Activated CD4-positive, alpha-beta T cell treated with anti-CD3 and anti-CD28 coated beads, Interleukin-2, Interleukin-4, amounts not matched to agents 100 ng/mL and 50 ng/mL, durations not matched to agents 16 hours and 8 hours (primary cell): Measurements from ENCODE around the gene TTBK2.
"Not testable (repeated sequence)": the region's sequence is repeated elsewhere in the genome, so short reads cannot be mapped to it uniquely, and the experiment has no call there.

Experiments used
- DNase-seq: peaks from one replicate; pipeline ENCODE4 v3.0.0-alpha.2; 2020; ENCODE audit warnings: low spot score

TTBK2 gene

GRCh38 chr15:42908538-42908937 is 12.0 kb downstream of the TTBK2 start:
- DNase-seq = no peak

GRCh38 chr15:42903388-42904324 is 16.9 kb downstream of the TTBK2 start:
- no peak for DNase-seq

- DNase-seq = not testable (repeated sequence)
These were observed 26.7 kb downstream of the TTBK2 start for GRCh38 chr15:42893911-42894310.

- DNase-seq = no peak
These were observed 29.0 kb downstream of the TTBK2 start for GRCh38 chr15:42891569-42891968.

DNA sequence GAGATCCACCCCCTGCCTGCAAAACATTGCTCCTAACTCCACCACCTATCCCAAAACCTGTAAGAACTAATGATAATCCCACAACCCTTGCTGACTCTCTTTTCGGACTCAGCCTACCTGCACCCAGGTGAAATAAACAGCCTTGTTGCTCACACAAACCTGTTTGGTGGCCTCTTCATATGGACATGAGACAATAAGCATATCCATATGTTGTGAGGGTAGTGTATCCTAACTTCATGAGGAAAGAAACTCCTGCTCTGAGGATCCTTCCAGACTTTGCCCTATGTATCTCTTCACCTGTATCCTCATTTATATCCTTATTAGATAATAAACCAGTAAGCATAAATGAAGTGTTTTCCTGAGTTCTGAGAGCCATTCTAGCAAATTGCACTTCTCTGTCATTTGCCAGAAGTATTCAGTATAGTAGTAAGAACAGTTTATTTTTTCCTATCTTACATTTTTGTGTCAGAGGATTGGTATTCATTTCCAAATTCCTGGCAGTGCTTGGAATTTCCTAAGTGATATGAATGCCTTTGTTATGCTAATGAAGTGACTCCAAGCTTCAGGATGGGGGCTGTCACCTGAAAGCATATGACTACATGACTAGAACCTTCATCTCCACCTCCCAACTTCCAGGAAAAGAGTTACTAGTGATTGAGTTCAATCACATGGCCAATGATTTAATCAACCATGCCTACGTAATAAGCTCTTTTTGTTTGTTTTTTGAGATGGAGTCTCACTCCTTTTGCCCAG is 30.2 kb downstream of the TTBK2 start:
- no peak for DNase-seq

GRCh38 chr15:42887384-42887783 is 33.2 kb downstream of the TTBK2 start:
- not testable (repeated sequence) for DNase-seq

DNA sequence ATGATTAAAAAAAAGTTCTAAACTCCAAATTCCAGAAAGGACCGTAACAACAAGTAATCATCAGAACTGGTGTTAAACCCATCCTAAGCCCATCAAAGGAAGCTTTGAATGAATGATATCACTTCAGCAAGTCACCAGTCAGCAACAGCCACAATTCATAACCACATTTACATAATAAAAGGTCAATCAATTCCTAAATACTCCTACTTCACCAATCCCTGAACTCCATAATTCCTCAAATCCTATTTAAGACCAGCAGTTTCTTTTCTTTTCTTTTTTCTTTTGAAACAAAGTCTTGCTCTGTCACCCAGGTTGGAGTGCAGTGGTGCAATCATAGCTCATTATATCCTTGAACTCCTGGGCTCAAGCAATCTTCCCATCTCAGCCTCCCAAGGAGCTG is 40.5 kb downstream of the TTBK2 start:
- no peak for DNase-seq

- DNase-seq = no peak
These were observed 41.1 kb downstream of the TTBK2 start for GRCh38 chr15:42879443-42879842.

GRCh38 chr15:42876224-42876623 is 44.4 kb downstream of the TTBK2 start:
- DNase-seq = no peak

DNA sequence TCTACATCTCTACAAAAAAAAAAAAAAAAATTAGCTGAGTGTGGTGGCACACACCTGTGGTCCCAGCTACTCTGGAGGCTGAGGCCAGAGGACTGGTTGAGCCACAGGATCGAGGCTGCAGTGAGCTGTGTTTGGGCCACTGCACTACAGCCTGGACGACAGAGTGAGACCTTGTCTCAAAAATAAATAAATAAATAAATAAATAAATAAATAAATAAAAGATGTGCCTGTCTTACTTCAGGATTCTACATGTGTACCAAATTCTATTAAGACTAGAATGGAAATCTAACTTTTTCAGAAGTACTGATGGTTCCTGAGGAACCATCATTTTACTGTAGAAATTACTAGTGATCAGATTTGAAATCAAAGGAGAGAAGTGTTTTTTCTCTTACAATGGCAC is 51.9 kb downstream of the TTBK2 start:
- DNase-seq = no peak

DNA sequence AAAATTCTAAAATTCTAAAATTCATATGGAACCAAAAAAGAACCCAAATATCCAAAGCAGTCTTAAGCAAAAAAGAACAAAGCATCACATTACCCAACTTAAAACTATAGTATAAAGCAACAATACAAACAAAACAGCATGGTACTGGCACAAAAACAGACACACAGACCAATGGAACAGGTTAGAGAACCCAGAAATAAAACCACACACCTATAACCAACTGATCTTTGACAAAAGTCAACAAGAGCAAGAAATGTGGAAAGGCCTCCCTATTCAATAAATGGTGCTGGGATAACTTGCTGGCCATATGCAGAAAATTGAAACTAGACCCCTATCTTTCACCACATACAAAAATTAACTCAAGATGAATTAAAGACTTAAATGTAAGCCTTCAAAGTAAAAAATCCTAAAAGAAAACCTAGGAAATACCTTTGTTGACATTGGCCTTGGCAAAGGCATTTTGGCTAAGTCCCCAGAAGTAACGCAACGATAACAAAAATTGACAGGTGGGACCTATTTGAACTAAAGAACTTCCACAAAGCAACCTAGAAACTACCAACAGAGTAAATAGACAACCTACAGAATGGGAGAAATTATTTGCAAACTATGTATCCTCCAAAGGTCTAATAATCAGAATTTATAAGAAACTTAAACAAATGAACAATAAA is 56.9 kb downstream of the TTBK2 start:
- no peak for DNase-seq

DNA sequence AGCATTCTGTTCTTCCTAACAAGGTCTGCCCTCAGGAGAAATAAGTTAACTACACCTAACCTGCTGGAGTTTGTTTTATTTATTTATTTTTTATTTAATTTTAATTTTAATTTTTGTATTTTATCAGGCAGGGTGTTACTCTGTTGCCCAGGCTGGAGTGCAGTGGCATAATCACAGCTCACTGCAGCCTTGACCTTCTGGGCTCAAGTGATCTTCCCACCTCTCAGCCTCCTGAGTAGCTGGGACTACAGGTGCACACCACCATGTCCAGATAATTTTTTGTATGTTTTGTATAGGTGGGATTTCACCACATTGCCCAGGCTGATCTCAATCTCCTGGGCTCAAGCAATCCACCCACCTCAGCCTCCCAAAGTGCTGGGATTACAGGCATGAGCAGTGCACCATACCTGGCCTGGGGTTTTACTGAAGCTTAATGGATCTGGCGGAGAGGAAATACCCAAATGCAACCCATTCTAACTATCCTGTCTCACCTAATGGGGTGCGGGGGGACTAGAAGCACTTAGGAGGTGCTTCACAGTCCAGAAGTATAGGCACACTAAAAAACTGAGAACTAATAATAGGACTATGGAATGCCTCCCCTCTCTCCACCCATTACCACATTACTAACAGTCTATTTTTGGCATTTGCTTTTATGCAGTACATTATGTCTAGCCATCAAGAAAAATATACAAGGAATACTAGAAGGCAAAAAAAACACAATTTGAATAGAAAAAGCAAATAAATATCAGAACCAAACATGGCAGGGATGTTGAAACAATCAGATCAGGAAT is 61.4 kb downstream of the TTBK2 start:
- DNase-seq = no peak

DNA sequence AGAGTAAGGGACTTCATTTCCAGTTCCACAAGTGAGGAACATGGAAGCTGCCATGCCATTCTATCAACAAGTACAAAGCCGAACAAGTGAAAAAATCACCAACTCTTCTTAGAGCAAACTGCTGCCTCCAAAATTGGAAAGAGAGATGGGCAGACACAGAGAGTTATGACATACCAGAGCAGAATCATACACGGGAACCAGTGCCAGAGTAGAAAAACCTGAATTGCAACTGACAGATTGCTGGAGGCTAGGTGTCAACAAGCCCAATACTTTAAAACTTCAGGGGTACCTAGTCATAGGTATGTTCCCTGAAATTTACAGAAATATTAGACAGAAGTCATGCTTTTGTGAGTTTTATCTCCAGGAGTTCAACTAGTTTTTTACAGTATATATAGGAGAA is 62.0 kb downstream of the TTBK2 start:
- DNase-seq = no peak

DNA sequence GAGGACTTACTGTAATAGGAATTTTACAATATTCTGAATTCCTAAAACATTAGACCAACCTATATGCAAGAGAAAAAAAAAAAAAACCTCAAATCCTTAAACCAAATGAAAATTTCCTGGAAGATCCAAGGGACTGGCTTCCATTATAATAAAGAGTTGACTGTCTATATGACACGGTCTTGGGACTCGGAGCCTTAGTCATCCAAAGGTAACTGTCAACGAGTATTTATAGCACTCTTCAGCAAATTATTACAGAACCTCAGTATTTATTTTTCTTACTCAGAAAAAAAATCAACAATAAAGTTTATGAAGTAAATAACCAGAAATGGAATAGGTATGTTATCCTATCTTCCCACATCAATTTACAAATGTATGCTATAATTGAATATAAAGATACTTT is 66.0 kb downstream of the TTBK2 start:
- DNase-seq = no peak

GRCh38 chr15:42849836-42850235 is 70.7 kb downstream of the TTBK2 start:
- no peak for DNase-seq

DNA sequence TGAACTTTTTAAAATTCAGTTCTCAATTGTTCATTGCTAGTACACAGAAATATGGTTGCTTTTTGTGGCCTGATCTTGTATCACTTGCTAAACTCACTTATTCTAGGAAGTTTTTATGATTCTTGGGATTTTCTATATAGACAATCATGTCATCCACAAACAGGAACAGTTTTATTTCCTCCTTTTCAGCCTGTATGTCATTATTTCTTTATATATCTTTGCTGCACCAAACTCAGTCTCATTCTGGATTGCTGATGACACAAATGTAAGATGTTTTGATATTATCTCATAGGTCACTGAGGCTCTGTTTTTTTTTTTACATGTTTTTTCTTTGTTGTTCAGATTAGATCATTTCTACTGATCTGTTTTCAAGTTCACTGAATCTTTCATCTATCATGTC is 71.7 kb downstream of the TTBK2 start:
- no peak for DNase-seq

DNA sequence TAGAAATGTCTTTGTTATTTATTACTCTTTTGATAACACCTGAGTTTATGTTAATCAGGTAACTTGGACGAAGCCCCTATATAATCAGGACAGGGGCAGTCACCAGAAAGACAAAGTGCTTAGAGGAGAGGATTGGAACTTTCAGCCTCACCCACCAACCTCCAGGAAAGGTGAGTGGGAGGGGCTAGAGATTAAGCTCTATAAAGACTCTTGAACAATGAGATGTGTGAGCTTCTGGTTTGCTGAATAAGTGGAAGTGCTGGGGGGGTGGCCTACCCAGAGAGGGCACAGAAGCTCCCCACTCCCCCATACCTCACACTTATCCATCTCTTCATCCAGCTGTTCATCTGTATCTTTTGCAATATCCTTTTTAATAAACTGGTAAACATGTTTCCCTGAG is 73.9 kb downstream of the TTBK2 start:
- DNase-seq = no peak

DNA sequence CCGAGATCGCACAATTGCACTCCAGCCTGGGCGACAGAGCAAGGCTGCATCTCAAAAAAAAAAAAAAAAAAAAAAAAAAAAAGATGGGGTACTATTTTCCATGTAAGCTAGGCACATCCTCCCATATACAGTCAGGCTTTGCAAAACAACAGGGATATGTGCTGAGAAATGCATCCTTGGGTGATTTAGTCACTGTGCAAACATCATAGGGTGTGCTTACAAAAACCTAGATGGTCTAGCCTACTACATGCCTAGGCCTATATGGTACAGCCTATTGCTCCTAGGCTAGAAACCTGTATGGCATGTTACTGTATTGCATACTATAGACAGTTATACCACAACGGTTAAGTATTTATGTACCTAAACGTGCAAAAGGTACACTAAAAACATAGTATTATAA is 75.0 kb downstream of the TTBK2 start:
- DNase-seq = no peak

DNA sequence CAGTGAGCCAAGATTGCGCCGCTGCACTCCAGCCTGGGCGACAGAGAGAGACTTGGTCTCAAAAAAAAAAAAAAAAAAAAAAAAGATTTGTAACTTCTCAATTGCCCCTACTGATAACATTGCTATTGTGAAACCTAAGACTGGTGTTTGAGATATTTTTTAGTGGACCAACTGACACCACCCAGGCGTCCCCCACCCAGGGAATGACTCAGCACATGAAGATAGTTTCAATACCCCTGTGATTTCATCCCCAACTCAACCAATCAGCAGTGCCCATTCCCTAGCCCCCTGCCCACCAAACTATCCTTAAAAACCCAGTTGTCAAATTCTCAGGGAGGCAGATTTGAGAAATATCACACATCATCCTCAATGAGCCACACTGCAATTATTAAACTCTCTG is 76.9 kb downstream of the TTBK2 start:
- DNase-seq = no peak

GRCh38 chr15:42836251-42836650 is 84.3 kb downstream of the TTBK2 start:
- DNase-seq = no peak

GRCh38 chr15:42832576-42832975 is 88.0 kb downstream of the TTBK2 start:
- DNase-seq = no peak
